NCI-H2171 treated with DMSO at 0.1 percent for 48 hours (cell line): Measurements from ENCODE around the gene SLC24A3.
A peak's percentile ranks its signal among the peaks of the same experiment; 100 is the strongest.

Source experiments
- DNase-seq: peaks from one replicate; lab custom pipeline; 2025; lab: John Stamatoyannopoulos, UW

Gene SLC24A3

DNA sequence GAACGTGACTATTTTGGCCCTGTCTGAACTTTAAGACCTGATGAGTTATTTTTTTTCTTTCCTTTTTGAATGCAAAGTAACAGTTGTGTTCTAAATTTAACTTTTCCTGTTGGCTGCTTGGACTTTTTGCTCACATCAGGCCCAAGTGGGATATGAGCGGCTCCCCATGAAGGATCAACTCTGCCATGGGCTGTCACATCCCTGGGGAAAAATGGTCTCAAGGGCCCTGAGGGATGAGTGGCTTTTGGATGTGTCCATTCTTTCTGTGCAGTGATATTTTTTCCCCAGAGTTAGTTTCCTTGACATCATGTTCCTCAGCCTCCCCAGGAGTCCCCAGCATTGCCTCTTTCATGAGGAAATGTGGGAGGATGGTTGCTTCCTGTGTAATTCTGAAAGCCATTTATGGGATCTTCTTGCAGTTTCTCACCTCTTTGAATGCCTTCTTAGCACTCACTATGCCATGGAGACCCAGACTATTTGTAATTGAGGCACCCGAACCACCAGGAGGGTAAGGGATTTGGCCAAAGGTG, 92.5 kb downstream of the SLC24A3 start:
- DNase-seq, result no peak

DNA sequence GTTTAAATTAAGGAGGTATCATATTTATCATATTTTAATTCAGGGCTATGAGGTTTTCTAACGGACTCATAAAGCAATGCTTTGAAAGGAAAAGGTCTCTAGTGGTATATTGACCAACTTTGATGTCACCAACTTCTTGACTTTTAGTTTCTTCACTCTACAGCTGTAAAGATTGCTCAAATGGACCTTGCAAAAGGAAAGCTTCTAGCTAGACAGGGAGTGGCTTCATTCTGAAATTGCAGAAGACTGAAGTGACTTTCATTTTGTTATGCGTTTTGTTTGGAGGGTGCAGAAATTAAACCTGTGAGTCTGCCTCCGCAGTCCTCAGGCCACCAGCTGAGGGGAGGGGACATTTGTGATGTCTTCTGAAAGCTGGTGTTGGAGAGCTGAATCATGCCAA, 95.7 kb downstream of the SLC24A3 start:
- DNase-seq, result no peak

DNA sequence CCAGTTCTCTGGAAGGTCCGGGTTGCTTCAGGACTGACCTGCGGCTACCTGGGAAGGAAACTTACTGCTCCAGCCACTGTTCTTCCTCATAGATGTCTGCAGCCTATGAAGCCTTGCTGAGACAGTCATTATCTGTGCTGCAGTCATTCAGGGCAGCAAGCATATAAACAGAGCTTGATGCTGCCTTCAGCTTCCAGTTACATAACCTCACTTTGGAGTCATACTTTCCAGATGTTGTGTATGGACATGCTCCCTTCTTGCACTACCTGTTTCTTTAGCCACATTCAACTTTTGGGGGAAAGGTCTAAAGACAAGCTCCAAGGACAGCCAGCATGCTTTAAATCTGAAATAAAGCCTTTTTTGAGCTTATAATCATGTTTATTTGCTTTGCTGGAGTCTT, 98.1 kb downstream of the SLC24A3 start:
- DNase-seq, result no peak

DNA sequence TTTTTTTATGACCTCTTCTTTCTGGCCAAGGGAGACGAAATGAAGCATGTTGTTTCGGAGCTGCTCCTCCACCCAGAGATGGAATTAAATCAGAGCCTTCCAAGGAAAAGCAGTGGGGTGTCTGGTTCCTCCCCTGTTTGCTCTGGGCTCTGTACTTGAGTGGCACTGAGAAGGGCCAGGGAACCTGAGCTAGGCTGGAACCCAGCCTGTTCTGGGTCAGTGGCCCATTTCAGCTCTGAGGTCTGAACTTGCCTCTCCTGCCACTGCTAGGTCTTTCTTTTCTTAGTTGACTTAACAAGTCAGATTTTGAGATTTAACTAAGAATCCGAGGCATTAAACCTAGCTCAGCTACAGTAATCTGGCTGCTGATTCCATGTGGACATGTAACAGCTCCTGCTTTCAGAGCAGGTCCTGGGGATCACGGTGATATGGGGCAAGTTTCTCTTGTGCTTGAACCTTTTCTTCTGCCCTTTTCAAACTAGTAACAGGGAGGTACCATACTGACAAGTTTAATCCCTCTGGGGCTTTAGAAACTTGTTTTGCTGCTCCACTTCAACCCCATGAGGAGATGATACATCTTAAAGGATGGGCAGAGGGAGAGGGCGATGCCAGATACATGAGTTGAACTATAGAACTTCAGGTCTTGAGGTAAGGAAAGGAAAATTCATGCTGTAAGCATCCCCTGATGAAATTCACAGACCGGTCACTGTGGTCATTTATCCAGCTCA, 101.1 kb downstream of the SLC24A3 start:
- DNase-seq, result no peak

DNA sequence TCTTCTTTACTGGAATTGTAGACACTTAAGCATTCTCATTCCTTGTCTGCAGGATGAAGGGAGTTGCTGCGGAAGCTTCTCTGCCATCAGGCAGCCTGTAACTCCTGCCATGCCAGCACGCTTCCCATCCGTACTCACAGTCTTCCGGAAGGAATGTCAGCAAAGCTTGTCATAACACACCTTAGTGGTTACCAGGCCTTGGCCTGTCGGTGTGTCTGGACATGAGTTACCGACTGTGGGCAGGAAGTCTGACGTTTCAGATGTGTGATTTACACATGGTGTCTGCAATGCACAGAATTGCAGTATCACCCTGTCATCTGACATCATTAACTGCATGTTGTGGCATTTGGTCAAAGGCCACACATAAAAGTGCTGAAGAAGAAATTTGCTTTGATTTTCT, 102.2 kb downstream of the SLC24A3 start:
- DNase-seq, result no peak

DNA sequence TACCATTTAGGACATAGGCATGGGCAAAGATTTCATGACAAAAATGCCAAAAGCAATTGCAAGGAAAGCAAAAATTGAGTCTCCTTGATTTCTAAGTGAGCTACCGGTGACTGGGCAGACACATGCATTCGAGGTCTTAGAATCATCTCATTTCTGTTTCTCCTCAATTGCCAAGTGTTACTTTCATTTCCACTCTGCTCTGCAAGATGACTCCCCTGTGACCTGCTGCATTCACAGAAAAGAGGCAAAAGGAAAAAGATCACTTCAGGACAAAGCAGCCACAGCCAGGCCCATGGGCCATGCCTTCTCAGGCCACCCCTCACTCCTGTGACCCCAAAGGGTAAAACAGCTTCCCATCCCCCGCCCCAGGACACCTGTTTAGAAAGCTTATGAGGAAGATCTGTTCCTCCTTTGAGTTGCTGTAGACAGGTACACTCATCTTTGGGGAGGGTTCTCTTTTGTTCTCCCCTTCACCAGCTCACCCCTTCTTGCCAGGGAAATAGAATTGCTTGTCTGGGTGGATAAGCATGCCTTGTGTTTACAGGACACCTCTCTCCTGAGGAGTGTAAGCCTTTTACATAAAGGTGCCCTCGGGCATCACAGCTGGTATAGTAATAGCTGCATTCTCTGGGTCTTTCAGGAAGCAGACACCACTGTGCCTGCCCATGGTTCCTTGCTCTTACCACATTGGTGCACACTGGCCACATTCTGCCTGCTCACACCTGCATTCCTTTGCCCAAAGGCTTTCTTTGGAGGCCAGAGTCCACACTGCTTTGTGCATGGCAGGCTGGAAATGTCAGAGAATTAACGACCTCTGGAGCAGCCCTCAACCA, 105.0 kb downstream of the SLC24A3 start:
- no peak for DNase-seq

DNA sequence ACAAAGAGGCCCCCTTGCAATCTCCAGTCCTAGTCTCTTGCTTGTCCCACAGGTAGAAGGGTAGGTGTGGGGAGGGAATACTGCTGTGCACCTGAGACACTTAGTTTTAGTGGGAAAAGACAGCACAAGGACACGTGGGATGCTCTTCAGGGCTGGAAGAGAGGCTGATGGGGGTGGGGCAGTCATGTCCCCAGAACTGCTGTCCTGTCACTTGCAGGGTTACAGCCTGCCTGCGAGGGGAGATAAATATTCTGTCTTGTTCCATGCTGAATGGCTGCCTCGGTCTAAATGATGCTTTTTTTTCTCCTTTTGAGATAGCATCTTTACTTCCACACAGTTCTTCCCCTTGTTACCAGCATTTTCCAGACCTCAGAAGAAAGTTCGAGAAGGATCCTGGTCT, 106.2 kb downstream of the SLC24A3 start:
- no peak for DNase-seq

DNA sequence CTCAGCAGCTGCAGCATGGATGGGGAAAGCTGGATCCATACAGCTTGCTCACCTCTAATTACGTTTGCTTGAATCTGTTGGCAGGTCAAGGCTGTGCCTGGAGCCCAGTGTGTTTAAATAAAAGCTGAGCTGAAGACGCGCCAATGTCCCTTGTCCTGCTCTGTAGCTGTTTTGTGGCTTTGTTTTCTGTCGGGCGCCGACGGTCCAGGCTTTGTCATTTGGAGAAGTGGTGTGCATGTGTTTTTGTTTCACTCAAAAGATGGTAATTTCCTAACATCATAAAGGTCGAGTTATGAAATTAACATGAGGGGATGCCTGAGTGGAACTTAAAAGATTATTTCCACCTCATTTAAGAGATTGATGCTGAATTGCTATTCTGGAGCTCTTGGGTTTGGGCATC, 107.6 kb downstream of the SLC24A3 start:
- DNase-seq, result no peak

DNA sequence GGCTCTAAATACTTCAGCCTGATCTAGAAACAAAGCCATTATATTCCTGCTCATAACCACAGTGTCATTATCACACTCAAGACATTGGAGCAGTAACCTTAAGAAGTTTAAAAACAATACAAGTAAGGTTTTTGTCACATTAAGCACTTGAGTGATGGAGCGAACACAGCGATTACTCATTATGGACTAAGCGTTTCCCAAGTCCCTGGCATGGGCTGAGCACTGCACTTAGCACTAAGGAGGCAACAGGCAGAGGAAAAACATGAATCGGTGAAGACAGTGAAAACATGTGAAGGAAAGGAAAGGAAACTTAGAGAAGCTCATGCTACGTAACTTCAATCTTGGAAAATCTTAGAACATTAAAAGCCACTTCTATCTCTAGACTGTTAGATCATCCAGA, 108.7 kb downstream of the SLC24A3 start:
- DNase-seq, result no peak

DNA sequence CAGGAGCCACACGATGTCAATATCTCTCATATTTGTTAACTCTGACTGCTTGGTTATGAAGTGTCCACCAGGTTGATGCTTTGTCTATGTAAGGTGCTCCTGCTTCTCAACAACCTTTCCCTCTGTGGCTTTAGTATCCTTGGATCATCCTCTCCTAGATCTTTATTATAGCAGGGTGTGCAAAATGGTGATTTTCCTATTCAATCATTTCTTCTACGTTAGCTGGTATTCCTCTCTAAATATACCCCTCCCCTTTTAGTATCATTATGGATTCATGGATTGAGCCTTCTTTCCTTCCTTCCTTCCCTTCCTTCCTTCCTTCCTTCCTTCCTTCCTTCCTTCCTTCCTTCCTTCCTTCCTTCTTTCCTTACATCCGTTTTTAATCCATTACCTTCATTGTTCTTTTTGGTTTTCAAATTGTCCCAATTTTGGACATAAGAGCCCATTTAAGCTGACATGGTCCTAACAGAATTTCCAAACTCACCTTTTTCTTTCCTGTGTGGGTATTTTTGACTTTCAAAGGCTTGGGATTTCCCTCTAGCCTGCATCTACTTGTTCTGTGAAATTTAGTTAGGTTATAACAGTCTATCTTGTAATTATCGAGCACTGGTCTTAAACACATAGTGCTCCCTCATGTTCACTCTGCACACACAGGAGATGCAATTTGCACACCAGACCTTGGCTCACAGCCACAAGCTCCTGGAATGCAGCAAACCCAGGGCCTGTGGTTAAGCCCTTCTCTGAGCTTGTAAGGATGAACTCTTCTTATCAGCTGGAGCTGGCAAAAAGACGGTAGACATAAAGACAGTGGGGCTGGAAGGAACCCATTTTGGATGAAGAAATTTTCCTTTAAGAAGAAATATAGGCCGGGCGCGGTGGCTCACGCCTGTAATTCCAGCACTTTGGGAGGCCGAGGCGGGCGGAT, 109.9 kb downstream of the SLC24A3 start:
- DNase-seq, result no peak

DNA sequence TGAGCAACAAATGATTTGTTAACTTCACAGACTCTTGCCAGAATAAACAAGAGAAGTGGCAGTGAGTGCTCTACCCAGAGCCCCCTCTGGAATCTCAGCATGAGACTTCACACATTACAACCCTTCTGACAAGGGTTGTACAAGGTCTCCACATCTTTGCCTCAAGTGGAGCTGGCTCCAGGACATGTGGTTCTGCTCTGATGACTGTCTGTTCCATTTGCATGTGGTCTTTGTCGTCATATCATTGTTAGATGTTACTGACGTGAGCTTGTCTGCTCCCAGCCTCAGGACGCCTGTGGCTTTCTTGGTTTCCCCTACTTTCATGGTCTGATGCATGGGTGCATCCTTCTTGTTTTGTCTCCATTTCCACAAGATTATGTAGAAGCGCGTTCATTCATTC, 115.0 kb downstream of the SLC24A3 start:
- DNase-seq, result no peak

DNA sequence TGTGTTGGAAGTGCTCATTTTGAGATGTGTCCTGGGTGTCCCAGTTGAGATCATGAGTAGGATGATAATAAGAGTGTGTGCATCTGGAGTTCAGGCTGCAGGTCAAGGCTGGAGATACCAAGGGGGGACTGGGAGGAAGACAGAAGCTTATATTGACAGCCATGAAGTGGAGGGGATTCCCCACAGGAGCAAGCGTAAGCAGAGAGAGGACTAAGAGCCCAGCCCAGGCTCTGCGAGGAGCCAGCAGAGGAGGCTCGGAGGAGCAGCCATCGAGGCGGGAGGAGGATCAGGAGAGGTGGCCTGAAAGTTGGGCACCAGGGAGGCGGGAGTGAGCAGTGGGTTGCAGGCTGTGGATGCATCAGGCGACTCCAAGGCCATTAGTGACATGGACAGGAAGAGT, 116.2 kb downstream of the SLC24A3 start:
- DNase-seq, result no peak

DNA sequence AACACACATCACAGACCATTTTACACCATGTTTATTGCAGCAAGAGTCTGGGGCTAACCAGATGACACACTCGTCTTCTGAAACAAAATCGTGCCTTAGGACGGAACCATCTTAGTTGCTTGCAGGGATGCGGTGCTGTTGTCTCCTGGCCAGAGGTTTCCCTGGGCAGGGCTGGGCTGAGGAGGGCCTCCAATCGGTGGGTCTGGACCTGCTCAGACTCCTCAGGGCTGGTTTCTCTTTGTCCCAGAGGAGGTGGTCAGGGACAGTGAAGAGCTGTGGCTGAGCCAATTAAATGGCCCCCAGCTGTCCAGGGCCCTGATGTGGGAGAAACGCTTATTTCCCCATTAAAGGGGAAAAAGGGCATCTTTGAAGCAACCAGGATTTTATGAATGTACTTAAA, 117.6 kb downstream of the SLC24A3 start:
- DNase-seq, result no peak

DNA sequence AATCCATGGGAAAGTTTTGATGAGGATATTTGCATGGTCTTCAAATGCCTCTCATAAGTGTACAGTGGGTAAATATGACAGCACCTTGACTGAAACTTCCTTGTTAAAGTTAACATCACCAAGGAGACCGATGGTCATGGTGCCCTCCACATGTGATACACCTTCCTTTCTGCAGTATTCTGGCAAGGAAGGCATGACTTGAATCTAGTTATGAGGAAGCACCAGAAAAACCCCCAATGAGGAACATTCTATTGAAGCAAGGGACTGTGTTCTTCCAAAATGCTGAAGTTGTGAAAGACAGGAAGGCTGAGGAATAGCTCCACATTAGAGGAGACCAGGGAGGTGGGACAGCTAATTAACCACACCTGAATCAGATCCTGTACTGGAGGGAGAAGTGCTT, 118.3 kb downstream of the SLC24A3 start:
- no peak for DNase-seq

DNA sequence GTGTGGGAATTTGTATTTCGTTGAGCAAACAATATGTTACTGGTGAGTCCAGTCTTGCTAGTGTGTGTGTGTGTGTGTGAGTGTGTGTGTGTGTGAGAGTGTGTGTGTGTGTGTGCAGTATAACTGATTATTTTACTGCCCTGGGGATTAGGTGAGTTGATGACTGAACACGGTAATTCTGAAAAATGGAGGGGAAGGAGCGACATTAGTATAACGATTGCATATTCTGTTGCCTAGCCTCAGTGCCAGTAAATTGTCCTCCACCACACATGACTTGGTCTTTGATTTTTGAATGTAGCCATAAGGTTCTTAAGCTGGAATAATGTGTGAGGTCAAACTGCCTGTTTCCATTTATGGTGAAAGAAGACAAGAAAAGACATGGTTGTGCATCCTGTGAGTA, 121.1 kb downstream of the SLC24A3 start:
- no peak for DNase-seq

DNA sequence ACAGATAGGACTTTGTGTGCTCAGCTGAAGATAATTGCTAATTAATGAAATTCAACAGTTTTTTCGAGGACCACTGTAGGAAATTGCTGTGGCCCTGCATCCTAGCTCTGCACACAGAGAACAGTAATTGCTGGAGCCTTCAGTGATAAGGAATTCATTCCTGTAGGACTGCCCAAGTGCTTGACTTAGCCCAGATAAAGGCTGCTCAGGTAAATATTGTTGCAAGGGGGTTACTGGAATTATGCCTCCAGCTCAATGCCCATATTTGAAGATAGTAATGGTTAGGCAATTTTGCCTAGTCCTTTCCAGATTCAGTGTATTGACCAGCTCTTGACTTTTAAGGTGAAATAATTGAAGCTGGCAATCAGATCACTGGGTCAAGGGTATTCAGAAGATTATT, 122.9 kb downstream of the SLC24A3 start:
- DNase-seq, result no peak

DNA sequence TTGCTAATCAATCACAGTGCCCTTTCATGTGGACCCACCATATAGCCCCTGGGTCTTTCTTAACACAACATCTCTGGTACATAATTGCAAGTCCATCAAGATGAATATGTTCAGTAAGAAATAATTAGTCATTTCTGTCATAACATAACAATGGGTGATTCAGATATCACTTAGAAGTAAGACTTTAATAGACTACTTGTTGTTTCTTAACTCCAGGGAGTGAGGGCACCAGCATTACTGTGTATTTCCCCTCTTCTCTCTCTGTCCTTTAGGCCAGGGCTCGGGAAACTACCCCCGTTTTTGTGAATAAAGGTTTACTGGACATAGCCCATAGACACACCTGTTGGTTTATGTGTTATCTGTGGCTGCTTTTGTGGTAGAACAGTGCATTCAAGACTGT, 123.5 kb downstream of the SLC24A3 start:
- no peak for DNase-seq

DNA sequence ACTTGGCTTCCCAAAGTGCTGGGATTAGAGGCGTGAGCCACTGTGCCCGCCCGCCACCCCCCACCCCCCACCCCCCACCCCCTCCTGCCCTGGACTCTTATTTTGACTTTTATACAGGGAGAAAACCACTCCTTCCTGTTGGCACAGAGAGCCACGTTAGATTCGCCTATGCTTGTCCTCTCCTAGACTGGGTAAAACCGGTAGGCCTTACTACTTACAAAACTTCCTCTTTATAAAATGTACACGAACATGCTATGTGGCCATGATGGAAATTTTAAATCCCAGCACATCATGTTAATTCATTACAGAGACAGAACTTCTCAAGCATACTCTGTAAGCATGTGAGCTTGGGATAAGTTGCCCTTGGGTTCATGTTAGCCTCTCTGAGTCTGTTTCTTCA, 124.2 kb downstream of the SLC24A3 start:
- DNase-seq, result no peak

DNA sequence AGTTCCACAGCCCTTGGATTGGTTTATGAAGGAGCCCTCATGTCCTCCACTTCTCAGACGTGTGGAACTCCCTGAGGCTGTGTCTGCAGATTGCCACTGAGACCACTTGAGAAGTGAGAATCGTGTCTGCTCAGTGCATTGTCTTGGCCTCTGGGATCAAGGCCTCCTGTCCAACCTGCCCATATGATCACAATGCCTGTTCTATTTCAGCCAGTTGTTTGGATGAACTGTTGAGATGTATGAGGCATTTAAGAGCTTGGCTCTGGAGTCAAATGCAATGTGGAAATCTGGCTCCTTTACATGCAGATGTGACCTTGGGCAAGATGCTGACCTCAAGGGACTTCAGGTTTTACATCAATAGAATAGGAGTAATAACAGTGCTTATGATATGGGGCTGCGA, 125.9 kb downstream of the SLC24A3 start:
- no peak for DNase-seq

DNA sequence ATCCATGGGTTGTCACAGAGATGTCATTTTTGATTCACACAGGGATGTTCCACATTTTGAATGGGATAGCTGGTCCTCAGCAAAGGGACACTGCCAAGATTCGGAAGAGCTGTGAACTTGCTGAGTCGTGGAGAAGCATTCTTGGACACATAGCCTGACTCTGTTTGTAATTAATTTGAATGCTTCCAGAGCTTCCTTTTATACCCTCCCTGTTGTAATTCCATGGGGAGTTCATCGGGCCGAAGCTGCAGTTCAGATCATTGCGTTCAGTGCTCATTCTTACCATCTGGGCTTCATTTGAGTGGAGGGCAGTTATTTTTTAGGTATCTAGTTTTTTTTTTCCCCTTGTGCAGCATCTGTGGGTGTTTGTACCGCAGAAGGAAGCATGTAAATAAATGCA, 126.5 kb downstream of the SLC24A3 start:
- peak; percentile 5 for DNase-seq

DNA sequence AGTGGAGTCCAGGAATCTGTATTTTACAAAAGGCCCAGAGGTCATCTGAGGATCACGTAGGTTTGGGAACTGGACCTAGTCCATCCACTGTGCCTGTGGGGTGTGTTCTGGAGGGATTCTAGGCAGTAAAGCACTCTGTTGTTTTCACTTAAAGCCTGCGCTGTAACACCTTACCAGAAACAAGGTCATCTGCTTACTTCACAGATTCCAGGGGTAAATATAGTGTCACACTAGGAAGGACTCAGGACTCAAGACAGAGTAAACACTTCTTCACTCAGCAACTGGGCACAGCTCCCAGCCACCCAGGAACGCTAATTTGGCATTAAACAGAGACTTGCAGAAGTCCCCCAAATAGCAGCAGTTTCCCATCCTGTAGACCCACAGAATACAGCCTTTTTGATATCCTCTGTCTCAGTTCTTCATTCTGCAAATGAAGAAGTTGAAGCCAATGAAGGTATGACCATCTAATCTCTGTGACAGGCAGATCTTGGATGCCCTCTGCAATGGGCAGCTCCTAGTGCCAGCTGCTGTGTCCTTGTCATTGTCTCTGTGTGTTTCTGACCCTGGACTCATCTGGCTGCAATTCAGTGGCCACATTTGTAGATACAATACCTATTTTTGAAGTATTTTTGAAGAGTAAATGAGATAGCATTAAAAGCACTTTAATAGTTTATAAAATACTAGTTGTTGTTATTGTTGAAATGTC, 129.1 kb downstream of the SLC24A3 start:
- no peak for DNase-seq

DNA sequence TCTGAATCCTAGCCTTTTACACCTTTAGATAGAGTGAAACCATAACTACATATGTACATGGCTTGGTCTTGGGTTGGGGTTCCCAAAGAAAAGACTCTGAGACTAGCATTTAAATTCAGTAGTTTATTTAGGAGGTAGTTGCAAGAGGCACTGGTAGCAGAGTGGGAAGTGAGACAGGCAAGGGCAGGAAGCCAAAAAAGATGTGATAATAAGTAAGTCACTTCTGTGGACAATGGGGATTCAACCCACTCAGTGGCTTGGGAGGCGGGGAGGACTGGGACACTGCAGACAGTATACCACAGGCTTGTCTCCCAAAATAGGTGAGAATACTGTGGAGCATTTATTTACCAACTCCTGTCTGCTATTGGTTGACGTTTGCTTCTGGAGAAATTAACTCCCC, 131.9 kb downstream of the SLC24A3 start:
- no peak for DNase-seq
